ENCODE measurements around the gene MYLK.

Gene MYLK

DNA sequence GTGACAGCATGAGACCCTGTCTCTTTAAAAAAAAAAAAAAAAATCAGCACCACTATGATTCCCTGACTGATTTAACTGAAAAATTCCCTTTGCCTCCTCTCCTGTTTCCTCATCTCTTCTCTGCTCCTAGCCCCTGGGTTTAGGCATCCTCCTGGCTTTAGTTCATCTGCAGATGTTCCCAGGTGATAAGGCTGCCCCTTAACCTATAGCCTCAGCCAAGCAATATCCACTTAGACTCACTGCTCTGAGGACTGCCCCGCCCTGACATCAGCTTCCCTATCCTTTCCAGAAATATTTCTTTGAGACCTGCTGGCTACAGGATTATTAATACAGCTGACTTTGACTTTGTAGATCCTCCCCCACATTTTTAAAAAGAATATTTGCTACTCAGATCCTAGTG is 259.8 kb downstream of the MYLK start:
- H3K4me3 ChIP-seq (ENCODE audit: control insufficient read depth, low read depth, low read length) = no peak overlapping the region
- TF ChIP-seq, protein P1, sequence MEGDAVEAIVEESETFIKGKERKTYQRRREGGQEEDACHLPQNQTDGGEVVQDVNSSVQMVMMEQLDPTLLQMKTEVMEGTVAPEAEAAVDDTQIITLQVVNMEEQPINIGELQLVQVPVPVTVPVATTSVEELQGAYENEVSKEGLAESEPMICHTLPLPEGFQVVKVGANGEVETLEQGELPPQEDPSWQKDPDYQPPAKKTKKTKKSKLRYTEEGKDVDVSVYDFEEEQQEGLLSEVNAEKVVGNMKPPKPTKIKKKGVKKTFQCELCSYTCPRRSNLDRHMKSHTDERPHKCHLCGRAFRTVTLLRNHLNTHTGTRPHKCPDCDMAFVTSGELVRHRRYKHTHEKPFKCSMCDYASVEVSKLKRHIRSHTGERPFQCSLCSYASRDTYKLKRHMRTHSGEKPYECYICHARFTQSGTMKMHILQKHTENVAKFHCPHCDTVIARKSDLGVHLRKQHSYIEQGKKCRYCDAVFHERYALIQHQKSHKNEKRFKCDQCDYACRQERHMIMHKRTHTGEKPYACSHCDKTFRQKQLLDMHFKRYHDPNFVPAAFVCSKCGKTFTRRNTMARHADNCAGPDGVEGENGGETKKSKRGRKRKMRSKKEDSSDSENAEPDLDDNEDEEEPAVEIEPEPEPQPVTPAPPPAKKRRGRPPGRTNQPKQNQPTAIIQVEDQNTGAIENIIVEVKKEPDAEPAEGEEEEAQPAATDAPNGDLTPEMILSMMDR (conservative IDR thresholded peaks at IDR 0.05; ENCODE audit: control insufficient read depth, insufficient read depth, low read depth, low read length) = no peak
- DNase-seq (ENCODE audit: low read depth) = no peak

GRCh38 chr3:123623346-123623880 is 260.7 kb downstream of the MYLK start:
- peak; percentile 45 for DNase-seq (ENCODE audit: low read depth)
- no peak overlapping the region for H3K4me3 ChIP-seq (ENCODE audit: control insufficient read depth, low read depth, low read length)
- TF ChIP-seq, protein P1 (conservative IDR thresholded peaks at IDR 0.05; ENCODE audit: control insufficient read depth, insufficient read depth, low read depth, low read length) = no peak

DNA sequence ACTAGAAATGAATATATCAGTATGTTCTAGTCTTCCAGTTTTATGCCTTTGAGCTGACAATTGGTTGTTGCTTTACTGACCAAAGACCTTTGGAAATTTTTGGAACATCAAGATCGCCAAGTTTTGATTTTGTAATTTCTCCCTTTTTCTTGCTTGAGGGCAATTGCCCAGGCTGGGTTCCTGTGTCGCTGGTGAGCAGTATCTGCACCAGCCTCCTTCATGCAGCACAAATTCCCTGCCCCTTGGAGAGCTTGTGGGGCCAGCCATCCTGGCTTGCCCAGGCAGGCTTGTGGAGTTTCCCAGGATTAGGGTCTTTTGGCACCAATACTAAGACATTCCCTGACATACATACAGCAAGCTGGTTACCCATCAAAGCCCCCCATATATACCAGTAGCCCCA is 261.4 kb downstream of the MYLK start:
- TF ChIP-seq, protein P1 (conservative IDR thresholded peaks at IDR 0.05; ENCODE audit: control insufficient read depth, insufficient read depth, low read depth, low read length) = no peak
- H3K4me3 ChIP-seq (ENCODE audit: control insufficient read depth, low read depth, low read length) = no peak overlapping the region
- DNase-seq (ENCODE audit: low read depth) = no peak

GRCh38 chr3:123621850-123622189 is 262.3 kb downstream of the MYLK start:
- TF ChIP-seq, protein P1 (conservative IDR thresholded peaks at IDR 0.05; ENCODE audit: control insufficient read depth, insufficient read depth, low read depth, low read length) = no peak
- no peak overlapping the region for H3K4me3 ChIP-seq (ENCODE audit: control insufficient read depth, low read depth, low read length)
- DNase-seq (ENCODE audit: low read depth) = no peak

DNA sequence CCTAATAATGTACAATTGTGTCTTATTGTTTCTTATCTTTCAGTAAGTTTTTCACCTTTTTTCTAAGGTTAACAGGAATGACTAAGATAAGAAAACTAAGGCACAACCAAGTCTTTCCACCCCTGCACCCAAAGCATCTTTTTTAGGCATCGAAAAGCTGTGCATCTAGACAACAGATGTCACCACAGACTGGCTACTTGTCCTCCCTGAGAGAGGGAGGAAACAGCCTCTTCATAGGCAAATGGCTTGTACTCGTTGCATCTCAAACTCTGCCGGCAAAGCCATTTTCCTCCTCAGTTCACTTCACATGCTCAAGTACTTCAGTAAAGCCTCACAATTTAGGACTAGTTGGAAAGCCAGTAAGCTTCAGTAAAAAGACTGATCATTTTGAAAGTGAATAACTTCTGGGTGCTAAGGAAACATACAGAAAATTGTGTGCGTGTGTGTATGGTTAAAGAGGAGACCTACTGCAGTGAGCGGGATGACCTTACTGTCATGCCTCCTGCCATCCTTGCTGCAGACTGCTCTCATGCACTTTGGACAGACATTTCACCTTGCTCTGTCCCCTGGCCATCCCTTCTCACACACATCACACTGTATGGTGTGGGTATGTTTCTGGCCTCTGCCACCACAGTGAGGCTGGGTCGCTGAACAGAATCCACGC is 262.8 kb downstream of the MYLK start:
- TF ChIP-seq, protein P1 (conservative IDR thresholded peaks at IDR 0.05; ENCODE audit: control insufficient read depth, insufficient read depth, low read depth, low read length) = no peak
- no peak for DNase-seq (ENCODE audit: low read depth)
- no peak overlapping the region for H3K4me3 ChIP-seq (ENCODE audit: control insufficient read depth, low read depth, low read length)

- peak; percentile 21 for DNase-seq (ENCODE audit: low read depth)
- TF ChIP-seq, protein P1 (conservative IDR thresholded peaks at IDR 0.05; ENCODE audit: control insufficient read depth, insufficient read depth, low read depth, low read length) = no peak
- H3K4me3 ChIP-seq (ENCODE audit: control insufficient read depth, low read depth, low read length) = no peak overlapping the region
These were observed 263.8 kb downstream of the MYLK start for GRCh38 chr3:123620343-123620742.

Measured in fibroblast of mammary gland (primary cell).